SHP77 treated with DMSO at 0.1 percent for 48 hours (cell line): ENCODE data around the gene ATG3.
"Not testable (repeated sequence)": the region's sequence is repeated elsewhere in the genome, so short reads cannot be mapped to it uniquely, and the experiment has no call there.

Source experiments
- DNase-seq: peaks from one replicate; lab custom pipeline; 2025; lab: John Stamatoyannopoulos, UW

ATG3 gene

DNA sequence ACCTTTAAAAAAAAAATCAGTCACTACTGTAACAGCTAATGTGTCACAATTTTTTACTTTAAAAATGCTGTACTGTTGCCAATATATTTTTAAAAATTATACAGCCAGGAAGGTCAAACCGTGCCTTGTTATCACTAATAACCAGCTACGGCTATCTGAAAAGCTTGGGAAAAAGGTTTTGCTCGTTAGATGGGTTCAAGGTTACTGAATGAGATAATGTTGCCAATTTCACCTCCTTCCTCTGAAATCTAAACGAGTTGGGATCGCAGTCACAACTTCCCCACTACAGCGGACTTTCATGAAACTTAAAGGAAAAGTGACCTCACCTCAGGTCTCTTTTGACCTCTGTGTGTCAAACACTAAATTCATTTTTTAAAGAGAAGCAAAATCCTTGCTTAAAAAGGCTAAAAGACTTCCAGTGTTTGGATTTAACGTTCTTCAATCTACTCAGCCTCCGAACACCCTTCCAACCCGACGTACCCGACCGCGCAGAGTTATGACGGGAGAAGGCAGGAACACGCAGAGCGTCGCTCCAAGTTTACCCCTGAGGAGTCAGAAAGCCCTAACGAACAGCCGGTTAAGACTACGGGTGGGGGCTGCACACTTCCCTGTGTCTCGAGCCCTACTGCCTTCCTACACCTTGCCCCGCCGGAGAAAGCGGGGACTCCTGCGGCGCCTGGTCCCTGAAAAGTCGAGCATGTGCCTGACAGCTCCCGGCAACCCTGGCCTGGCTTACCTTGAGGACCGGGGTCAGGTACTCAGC is 860 bp downstream of the ATG3 start:
- no peak for DNase-seq

- no peak for DNase-seq
Measured at GRCh38 chr3:112560307-112560706, 1.5 kb downstream of the ATG3 start.

DNA sequence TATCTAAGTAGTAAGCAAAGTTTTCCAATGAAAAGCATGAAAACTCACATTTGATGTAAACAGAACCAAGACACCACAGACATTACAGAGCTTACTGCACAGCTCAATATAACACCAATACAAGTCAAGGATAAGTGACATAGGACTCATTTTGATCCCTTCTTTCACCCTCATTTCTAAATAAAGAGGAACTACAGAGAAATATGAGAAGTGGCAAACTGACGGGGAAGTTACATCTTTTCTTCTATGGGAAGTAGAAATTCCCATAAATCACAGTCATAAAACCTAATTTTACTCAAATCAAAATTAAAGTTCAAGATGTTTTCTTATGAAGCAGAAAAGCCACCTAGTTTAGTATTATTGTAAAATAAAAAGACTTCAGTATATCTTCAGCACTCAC is 3.8 kb downstream of the ATG3 start:
- DNase-seq, result no peak

DNA sequence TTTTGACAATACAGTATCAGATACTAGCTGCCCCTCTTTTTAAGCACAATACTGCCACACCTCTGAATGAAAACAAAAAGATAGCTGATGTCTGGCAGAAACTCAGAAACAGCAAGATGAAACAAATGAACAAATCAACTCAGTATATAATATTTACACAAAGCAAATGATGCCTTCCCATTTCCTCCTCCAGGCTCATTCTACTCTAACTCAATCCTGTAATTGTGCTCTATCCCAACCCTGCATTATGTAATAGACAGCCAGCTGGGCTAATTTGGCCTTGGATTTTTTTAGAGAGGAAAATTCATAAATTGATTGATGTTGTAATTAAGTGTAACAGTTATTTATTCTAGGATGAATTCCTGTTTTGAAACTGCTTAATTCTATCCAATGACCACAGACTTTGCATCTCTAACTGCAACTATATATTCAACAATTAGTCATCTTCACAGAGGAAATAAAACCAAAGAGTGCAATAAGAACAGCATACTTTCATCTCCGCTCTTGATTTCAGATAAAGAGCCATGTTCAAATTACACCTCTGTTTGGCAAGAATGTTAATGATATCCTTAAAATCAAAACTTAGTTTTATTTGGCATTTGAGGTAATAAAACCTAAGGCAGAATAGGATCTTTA is 6.1 kb downstream of the ATG3 start:
- no peak for DNase-seq

DNA sequence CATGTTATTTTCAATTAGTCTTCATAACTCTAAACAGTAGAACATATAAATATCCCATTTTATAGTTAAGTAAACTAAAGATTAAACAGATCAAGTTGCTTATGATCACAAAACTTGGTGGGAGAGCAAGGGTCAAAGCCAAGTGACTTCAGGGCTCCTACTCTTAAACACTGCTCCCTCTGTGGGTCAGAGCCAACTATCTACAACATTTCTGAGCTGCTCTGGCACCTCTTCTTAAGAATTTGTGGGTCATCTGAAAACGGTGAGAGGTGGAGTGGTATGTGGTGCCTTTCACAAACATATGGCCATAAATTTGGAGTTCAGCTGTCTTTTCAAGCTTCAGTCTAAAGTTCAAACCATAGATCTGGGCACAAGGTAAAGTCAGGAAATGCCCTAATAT is 10.9 kb downstream of the ATG3 start:
- no peak for DNase-seq

GRCh38 chr3:112546216-112546759 is 15.5 kb downstream of the ATG3 start:
- no peak for DNase-seq

DNA sequence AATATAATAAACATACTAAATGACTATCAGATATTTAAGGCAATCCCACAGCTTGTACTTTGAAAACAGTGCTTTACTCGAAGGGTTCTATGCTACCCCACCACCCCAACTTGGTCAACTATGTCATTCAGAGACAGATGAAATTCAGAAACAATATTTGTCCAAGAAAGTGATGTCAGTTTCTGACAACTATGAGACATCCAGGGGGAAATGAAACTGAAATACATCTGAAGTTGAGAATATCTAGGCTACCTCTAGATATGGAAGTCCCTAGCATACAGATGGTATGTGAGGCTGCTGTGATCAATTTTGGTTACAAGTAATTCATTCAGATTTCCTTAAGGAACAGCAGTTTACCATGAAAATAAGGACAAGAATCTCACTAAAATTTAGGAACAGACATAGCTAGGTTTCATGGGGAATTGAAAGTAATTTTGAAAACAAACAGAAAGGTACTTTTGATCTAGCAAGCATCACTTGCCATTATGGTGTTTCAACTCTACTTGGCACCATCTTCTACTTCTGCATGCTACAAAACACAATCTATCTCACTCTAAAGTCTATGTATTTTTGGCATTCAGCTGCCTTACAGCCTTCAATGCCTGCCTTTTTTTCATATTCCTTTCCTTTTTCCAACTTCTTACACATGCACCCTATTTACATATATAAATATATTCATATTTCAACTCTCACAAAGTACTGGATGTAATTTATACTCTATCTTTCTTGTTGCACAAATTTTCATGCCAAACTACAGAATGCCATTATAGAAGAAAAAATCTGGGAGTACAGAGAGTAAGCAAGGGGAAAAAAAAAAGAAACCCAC is 21.7 kb downstream of the ATG3 start:
- DNase-seq, result no peak

DNA sequence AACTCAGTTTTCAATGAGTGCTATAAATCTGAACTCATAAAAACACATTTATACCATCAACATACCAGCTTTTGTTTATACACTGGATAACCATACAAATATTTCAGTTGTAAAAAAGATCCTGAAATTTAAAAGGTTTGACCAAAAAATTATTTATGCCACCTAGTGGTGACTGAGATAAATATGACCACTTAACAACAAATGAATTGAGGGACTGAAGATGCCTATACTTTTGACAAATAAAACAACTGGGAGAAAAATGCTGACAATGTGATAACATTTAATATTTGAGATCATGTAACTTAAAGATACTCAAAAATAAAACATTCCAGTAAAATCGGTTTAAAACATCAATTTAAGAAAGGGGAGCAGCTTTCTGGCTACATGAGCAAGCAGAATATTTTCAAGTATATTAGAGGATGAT is 30.4 kb downstream of the ATG3 start:
- no peak for DNase-seq

- no peak for DNase-seq
Measured at GRCh38 chr3:112530573-112530972, 31.2 kb downstream of the ATG3 start.

DNA sequence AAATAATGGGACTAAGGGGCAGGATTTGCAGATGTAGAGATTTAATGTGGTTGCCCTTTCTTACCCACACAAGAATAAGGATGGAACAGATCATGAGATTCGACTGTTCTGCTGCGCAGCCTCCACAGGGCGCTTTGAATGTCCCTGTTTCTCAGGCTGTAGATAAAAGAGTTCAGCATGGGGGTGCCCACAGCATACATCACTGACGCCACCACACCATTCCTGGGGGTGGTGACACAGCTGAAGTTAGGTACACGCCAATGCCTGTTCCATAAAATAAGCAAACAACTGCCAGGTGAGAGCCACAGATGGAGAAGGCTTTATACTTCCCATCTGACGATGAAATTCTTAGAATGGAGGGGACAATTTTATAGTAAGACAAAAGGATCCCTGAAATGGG is 37.6 kb downstream of the ATG3 start:
- not testable (repeated sequence) for DNase-seq

- peak; percentile 51 for DNase-seq
Measured at GRCh38 chr3:112519424-112520001, 42.2 kb downstream of the ATG3 start.

GRCh38 chr3:112518970-112519369 is 42.8 kb downstream of the ATG3 start:
- DNase-seq, result not testable (repeated sequence)

DNA sequence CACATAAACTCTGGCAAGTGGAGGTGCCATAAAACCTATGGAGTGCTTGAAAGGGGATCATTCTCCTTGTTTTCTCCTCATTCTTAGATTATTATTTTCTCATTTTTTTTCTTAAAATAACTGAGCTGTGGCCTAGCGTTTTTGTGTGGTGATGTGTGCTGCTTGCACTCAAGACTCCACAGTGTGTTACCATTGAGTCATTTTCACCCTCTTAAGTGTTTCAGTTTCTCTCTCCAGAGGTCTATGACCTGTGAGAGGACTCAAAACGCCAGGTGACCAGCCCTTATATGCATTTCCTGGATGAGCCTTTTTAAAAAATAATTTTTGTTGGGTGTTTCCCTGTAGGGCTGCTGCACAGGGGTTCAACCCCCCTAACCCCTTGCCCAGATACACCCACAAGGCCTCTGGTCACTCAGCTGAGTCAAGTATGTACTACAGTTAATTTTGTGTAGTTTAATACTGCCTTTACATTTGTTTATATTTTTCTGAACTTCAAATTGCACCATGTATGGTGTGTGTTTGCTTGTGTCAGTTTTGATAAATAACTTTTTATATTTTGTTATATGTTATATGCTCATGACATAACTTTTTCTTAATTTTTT is 47.1 kb downstream of the ATG3 start:
- DNase-seq, result no peak

DNA sequence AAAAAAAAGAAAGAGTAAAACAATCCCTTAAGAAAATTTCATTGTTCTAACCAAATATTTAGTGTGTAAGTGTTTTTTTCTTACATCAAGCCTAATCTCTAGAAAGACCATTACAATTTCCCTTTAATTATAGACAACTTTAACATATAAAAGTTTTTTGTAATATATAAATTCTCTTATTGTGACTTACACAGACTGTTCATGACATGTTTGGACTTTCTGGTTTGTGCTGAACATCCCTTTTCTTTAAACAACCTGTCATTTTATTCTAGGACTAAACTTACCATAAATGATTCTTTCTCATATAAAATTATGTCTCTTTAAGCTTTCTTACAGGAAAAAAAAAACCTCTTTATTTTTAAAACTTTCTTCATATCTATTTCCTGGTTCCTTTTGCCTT is 49.4 kb downstream of the ATG3 start:
- DNase-seq, result no peak

- DNase-seq, result no peak
Measured at GRCh38 chr3:112508860-112509259, 52.9 kb downstream of the ATG3 start.

GRCh38 chr3:112508261-112508660 is 53.5 kb downstream of the ATG3 start:
- DNase-seq, result no peak

- no peak for DNase-seq
Measured at GRCh38 chr3:112505907-112506306, 55.9 kb downstream of the ATG3 start.

GRCh38 chr3:112504123-112504522 is 57.6 kb downstream of the ATG3 start:
- no peak for DNase-seq

DNA sequence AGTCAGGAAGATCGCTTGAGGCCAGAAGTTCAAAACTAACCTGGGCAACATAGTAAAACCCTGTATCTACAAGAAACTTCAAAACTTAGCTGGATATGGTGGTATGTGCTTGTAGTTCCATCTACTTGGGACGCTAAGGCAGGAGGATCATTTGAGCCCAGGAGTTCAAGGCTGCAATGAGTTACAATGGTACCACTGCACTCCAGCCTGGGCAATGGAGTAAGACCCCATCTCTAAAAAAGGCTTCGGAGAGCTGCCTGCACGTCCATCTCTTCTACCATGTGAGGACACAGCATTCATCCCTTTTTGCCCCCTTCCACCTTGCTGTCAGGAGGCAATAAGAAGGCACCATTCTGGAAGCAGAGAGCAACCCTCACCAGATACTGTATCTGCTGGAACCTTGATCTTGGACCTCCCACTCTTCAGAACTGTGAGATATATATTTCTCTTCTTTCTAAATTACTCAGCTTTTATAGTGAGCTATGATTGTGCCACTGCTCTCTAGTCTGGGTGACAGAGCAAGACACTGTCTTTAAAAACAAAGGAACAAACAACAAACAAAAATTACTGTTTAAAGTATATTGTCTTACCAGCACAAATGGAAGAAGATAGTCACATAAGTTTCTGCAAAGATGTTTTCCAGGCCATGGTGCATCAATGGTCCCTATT is 58.3 kb downstream of the ATG3 start:
- no peak for DNase-seq

DNA sequence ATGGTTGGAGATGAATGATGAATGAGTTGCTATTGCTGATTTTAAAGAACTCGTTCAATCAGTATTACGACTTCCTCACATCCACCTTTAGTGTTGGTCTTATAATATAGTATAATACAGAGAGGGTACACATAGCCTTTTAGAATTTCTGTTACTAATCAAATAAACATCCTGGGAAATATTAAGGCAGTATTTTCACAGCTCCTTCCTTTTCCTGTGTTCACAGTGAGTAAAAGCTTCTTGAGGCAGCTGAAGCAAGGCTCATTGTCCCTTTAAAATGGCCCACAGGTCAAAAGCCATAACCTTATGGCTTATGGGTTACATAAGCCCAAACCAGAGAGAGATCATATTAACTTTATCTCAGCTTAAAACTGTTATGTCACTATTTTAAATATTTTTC is 61.1 kb downstream of the ATG3 start:
- DNase-seq, result no peak
